Lower leg skin (tissue), 3 donors: Measurements from ENCODE around the gene BRD3OS.

Experiments used
- CTCF ChIP-seq, 3 donors: fragments of 450-650 bp; IDR thresholded peaks; one replicate each; pipeline ENCODE4 v1.5.1; 2016; ENCODE audit warnings: antibody characterized with exemption in 3 of 3, mild to moderate bottlenecking in 3 of 3, moderate library complexity in 2 of 3
- POLR2A ChIP-seq, 2 donors: fragments of 450-650 bp; IDR thresholded peaks; one replicate each; pipeline ENCODE4 v1.6.1; 2016 to 2017; ENCODE audit warnings: antibody characterized with exemption in 2 of 2, mild to moderate bottlenecking in 1 of 2, moderate library complexity in 1 of 2

DNA sequence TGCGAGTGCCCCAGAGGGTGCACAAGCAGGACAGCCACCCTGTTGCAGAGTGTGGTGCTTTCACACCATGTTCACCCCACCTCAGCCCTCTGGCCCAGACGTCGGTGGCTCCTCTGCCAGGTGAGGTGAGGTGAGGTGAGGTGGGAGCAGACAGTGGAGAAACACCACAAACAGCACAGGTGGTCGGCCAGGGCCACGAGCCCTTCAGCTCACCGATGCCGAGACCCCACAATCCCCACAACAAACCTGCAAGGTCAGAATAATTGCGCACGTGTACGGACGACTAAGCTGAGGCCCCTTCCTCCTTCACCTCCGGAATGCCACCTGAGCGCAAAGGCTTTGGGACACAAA lies 32.0 kb downstream of the BRD3OS start:
- TF ChIP-seq CTCF (IDR thresholded peaks at IDR 0.05) = no peak
- no peak for TF ChIP-seq POLR2A (IDR thresholded peaks at IDR 0.05)
